Measurements from ENCODE around the gene GID8.

The GID8 gene

GRCh38 chr20:62922451-62922921, 15.5 kb upstream of the GID8 start:
- no peak for DNase-seq (ENCODE audit: low read depth)

- DNase-seq (ENCODE audit: low read depth), result peak; percentile 38
Observed at GRCh38 chr20:62923059-62923668, 14.8 kb upstream of the GID8 start.

DNA sequence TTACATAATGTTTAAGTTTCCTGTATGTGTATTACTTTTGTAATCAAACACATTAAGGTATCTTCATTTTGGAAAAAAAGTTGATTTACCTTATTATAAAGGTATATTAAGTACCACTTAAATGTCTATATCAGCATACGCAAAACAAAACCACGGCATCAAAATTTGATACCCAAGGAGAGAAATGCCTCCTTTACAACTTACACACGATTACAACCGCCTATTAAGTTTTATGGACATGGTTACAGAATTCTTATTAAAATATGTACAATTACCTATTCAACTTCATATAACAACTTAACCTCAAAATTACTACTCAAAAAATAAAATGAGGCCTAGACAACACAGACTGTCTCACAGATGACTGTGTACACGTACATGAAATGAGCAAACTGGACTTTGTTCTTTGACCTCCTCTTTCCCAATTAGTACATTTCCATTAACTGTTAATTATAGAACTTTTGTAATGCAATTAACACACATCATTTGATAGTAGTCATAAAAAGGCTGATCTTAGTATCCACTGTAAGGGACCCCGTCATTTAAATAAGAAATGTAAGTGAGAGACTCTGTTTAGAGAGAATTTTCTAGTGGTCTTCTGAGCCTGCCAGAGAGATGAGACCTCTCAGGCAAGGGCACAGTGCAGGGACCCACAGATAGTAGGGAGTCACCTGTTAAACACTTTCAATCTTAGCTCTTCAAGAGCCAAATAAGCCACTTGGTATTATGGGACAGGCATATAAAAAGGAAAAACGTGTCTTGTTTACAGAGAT, 14.1 kb upstream of the GID8 start:
- no peak for DNase-seq (ENCODE audit: low read depth)

DNA sequence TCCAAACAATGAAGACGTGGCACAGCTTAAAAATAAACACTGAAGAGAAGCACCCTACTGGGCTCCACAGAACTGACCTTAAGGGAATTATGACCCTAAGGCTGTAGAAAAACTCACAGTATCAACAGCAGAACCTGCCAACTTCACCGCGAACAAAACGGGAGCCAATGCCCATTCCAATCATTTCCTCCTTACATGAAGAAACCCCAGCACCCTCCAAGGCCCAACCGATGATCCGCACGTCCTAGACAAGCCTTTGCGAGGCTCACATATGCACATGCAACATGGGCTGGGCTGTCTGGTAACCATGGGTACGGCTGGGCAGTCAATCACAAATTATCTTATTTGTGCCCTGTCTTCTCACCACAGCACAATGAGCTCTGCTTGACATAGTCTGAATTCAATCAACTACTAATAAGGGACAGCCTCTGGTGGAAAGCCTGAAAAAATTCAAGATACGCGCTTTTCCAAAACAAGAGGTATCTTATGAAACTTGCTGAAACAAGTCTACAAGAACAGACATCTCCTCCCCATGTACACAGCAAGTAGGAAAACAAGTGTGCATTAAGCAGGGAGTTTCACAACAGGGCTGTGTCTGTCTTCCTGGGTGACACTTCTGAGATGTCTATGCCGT, 13.4 kb upstream of the GID8 start:
- DNase-seq (ENCODE audit: low read depth), result no peak

GRCh38 chr20:62925076-62925419, 12.9 kb upstream of the GID8 start:
- no peak for DNase-seq (ENCODE audit: low read depth)

- DNase-seq (ENCODE audit: low read depth), result no peak
Observed at GRCh38 chr20:62925420-62926228, 12.3 kb upstream of the GID8 start.

GRCh38 chr20:62926229-62927127, 11.5 kb upstream of the GID8 start, which contains the start of gene DIDO1:
Gene DIDO1 (minus strand): TSS chr20:62926505.
- DNase-seq (ENCODE audit: low read depth), result peak; percentile 24

DNA sequence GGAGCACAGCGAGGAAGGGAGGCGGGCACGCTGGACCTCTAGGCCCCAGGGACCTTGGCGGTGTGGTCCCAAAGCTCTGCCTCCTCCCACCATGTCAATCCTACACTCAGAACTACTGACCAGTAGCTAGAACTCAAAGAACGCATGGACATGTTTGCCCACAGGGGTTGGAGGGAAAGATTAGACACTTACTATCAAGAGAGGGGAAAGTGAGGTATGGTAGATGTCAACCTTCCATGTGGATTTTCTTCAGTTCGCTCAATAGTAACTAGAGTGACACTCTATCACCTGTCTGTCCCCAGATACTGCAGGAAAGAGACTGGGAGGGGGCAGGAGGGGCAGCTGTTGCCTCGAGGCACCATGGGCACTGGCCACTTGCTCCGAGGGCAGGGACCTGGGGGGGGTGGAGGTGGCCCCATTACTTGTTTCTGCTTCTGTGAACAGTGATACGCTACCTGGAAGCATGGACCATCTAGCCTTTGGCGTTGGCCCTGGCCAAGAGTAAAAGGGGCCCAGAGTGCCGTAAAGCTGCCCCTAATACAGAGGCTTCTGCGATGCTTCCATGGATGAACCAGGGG, 10.7 kb upstream of the GID8 start:
- no peak for DNase-seq (ENCODE audit: low read depth)

DNA sequence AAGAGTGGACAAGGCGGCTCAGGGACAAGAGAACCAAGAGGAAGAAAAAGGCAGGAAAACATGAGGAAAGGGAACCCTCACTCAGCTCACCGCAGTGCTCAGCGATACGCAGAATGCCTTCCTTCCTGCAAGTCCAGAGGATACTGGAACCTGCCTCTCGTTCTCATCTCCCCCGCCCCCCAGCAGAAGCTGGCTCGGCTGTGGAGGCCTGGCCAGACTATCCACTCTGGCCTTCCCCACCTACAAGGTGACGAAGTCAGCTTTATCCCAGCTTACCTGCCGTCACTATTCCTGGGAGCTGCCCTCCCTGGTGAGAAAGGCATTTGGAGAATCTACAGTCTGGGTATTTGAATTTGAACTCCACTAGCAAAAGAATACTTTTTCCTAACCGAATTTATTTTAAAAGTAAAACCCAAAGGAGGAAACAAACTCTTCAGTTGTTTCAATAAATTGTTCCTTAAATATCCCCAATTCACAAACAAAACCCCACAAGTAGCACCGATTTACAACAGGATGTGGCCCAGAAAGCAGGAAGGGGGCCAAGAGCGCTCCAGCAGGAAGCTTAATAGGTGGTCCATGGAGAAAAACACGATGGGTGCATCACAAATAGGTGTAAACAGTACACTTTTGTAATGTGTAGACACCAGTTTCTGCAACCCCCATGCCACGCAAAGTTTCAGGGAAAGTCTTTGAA, 9.6 kb upstream of the GID8 start:
- no peak for DNase-seq (ENCODE audit: low read depth)

- DNase-seq (ENCODE audit: low read depth), result no peak
Observed at GRCh38 chr20:62929051-62929538, 8.9 kb upstream of the GID8 start.

- DNase-seq (ENCODE audit: low read depth), result no peak
Observed at GRCh38 chr20:62931464-62931863, 6.5 kb upstream of the GID8 start.

GRCh38 chr20:62933966-62934365, 4.0 kb upstream of the GID8 start:
- no peak for DNase-seq (ENCODE audit: low read depth)

DNA sequence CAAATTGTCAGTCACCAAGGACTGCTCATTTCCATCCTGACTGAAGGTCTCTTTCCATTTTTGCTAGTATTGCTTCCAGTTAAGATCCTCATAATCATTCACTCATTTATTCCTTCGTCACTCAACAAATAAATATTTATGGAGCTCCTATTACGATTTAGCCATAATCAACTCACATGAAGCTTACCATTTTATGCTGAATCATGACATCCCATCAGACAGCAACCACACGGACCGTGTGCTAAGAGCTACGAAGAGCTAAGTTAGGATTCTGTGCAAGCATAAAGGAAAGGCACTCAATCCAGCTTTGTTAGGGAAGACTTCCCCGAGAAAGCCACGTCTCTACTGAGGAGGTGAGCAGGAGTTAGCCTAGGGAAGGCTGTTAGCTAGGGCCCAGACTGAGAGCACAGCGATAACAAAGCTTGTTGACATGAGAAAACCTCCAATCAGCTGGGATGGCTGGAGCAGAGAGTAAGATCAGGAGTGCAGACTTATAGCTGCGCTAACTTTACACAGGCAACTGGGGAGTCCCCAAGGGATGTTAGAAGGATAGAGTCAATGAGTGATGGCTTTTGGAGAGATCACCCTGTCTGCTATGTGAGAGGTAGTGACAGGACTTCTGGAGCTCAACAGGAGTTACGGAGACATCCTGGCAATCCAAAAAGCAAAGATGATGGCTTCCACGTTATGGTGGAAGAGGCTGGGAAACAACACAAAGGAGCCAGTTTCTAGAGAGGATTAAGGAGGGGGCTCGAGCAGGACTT, 2.6 kb upstream of the GID8 start:
- no peak for DNase-seq (ENCODE audit: low read depth)

DNA sequence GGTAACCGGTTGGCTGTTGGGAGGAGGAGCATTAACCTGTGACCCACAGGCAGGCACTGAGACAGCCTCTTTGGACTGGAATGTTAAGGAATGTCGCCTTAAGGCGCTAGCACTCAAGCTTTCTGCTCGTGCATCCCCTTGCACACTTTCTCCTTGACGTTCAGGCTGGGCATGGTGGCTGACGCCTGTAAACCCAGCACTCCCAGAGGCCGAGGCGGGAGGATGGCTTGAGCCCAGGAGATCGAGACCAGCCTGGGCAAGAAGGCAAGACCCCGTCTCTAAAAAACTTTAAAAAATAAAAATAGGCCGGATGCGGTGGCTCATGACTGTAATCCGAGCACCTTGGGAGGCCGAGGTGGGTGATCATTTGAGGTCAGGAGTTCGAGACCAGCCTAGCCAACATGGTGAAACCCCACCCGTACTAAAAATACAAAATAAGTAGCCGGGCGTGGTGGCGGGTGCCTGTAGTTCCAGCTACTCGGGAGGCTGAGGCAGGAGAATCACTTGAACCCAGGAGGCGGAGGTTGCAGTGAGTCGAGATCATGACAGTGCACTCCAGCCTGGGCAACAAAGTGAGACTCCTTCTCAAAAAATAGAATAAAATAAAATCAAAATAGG, 1.9 kb upstream of the GID8 start:
- no peak for DNase-seq (ENCODE audit: low read depth)

- peak; percentile 85 for DNase-seq (ENCODE audit: low read depth)
Observed at GRCh38 chr20:62937268-62938104, 461 bp upstream of the GID8 start.

- DNase-seq (ENCODE audit: low read depth), result no peak
Observed at GRCh38 chr20:62940875-62941274, 2.9 kb downstream of the GID8 start.

DNA sequence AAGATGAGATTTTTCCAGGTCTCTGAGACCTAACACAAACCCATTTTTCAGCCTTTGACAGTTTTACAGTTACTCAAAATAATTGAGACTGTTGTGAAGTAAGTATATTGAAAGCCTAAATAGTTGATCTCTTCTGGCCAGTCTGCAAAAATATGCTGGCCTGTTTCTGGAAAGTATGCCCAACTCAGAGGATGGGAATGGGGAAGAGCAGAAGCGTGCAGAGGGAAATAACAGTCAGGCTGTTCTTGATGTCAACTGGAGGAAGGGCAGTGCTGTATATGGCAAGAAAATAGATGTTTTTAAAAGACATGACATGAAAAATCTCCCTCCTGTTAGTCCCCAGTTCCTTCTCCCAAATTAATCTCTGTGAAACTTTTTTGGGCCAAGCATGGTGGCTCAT, 3.8 kb downstream of the GID8 start:
- DNase-seq (ENCODE audit: low read depth), result no peak

- no peak for DNase-seq (ENCODE audit: low read depth)
Observed at GRCh38 chr20:62942456-62942855, 4.5 kb downstream of the GID8 start.
